Dermis microvascular lymphatic vessel endothelial cell (primary cell): ENCODE results near the gene CNTN1. TPM values are rescaled to one million over a fixed set of nuclear protein-coding genes. Genes with fewer than 3 reads are reported as not detected.

Experiments used
- DNase-seq, 2 donors: peaks; one replicate each; pipeline versions ENCODE4 v3.0.0 to v3.0.0-alpha.2; 2010; ENCODE audit warnings: low read depth in 2 of 2
- total RNA-seq: library from RNA; depleted of rRNA; stranded (reverse); fragments of >200 nt; gene quantifications from 2 replicates; pipeline ENCODE4 v1.2.1, GENCODE V29; 2014

Gene CNTN1
- total RNA-seq, 1 donor from 2014 or later = not detected

DNA sequence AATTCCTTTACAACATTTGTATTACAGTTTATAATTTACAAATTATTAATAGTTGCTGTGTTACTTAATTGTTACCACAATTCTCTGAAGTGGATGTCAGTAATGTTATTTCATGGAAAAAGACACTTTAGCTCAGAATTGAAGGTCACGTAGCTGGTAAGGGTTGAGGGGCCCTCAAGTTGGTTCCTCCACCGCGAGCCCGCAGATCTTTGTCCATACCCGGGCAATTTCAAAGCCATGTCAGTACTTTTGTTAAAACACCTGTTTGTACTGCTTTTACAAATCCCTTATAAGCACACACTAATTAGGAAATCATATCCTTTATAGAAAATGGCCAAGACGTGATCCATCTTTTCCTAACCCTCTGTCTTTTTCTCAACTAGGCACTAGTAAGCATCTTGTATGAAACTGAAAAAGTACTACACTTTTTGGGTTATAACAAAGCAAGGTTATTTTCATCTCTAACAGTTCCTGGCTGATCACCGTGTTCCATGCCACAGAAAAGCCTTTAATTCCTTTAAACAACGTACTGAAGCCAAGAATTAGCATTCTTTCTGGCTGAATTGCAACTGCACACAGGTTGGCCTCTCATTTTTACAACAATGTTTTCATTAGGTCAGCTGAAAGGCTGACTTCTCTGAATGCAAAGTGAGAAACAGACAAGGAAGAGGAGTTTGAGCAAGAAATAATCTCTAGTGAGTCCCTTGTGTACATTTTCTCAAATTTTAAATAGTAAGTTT, 76.1 kb downstream of the CNTN1 start:
- no peak for DNase-seq

DNA sequence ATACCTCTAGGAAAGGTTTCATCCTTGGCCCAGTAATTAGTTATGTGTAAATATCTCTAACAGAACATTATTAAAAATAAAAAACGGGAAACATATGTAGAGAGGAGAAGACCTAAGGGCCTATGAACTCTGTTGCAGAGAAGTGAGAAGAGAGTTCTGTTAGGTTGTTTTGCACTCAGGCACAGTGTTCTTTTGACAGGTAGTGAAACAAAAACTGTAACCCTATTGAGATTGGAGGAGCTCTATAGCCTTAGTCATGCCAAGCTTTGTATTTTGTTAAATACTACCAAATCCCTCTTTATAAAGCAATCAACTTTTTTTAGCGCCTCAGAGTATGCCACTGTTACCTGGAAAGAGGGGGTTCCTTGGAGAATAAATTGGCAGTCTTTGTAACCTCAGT, 77.6 kb downstream of the CNTN1 start:
- DNase-seq = no peak

DNA sequence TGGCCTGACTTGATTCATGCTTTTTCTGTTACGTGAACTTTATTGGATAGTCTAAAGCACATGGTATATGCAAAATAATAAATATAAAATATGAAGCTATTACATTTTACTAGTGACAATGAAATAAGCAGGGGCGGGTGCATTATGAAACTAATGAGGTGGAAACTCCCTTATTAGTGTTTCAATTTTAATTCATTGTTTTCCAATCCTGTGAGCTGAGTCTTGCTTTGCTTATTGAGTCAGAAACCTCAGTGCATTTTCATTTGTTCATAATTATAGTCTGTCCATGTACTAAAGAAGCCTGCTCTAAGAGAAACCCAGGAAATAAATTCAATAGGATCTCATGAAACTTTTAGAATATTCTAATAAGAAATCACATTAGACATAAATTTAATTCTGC, 78.5 kb downstream of the CNTN1 start:
- no peak for DNase-seq

DNA sequence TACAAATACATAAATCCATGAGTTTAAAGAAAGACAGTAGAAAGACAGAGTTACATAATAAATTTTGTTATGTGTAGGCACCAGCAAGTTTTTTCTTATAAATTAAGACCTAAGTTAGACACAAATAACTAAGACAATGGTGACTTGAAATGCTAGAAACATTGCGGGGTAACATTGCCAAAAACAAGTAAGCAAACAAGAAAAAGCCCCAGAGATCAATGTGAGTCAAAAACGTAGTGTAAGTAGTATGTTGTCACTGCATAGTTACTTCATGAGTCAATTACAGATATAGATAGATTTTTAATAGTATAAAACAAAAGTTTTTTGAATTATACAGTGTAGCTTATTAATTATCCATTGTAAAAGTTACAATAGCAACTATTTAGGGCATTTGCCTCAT, 83.4 kb downstream of the CNTN1 start:
- no peak for DNase-seq

DNA sequence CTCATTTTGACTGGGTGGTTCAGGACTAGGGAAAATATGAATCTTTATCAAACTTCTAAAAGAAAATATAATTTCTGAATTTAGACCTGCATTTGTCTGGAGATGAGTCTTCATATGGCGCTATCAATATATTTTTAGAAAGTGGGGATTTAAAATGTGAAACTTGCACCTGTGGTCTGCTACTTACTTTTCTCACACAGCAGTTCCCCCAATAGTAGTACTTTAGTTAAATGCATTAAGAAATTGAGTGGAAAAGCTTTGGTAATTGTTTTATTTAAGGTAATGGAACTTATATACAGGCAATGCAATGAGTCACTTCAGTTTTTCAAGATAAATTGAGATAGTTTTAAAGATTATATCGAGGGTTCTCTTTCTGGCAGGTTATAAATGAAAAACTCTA, 91.9 kb downstream of the CNTN1 start:
- no peak for DNase-seq

DNA sequence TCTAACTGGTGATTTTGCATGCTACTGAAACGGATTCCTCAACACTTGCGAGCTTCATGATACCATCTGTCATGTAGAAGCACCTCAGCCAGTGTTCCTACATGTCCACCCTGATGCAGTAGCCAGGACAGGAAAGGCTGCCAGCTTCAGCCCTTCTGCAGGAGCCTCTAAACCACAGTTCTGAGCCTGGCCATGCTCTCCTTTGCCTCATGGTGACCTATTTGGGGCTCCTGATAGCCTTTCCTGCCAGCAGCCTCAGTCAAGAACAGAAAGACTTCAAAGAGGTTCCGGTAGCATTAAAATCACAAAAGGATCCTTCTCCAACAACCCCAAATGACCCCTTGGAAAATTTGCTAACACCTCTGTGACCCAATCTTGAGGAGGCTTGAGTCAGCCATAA, 96.0 kb downstream of the CNTN1 start:
- no peak for DNase-seq

DNA sequence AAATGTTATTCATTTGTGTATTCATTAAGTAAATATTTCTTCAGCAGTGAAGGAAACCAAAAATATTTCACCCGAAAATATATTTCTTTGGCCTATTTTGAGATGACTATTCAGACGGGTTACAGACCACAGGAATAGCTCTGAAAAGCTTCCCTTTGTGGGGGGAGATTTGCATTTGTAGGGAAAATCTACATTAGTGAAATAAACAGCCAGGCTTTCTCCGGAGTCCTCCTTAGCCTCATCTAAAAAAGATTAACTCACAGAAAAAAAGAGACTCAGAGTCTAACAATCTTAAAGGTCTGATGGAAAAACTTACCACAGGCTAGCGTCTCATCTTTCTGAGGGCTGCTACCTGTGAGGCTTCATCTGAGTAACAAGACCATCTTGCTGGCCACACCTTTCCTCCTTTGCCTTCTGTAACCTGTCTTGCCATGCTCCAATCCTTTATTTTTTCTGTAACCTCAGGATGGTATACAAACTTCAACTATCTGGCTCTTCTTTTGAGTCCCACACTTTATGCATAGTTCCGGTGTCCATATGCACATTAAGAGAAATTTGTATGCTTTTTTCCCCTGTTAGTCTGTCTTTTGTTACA, 100.7 kb downstream of the CNTN1 start:
- DNase-seq = no peak

DNA sequence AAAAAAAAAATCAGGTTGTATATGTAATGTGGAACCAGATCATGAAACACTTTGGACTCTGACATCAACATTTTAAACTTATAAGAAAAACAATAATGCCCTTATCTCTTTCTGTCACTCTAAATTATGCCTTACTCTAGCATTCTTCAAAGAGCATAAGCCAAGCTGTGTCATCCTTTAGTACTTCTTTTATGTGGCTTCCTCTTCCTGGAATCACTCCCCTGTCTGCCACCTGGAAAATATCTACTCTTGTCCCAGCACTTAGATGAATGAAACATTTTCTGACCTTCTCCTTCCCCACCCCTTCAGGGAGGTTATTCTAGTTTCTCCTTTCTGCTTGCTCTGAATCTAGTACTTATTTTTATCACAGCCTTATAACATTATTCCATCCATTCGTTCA, 101.2 kb downstream of the CNTN1 start:
- no peak for DNase-seq

DNA sequence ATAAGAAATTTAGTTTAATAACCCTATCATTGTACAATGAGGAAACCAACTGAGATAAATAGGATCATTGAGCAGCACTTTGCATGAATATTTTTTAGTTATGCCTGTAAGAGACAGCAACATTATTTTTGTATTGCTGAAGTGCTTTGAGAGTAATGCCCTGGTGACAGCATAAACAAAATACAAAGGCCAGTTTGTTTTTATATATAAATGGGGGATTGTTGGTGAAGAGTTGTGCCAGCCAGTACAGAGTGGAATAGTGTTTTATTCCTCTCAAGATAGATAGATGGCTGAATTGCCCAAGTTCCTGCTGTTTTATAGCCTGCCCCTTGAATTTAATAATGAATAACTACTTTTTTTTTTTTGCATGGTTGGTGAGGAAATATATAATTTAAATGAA, 101.8 kb downstream of the CNTN1 start:
- no peak for DNase-seq

DNA sequence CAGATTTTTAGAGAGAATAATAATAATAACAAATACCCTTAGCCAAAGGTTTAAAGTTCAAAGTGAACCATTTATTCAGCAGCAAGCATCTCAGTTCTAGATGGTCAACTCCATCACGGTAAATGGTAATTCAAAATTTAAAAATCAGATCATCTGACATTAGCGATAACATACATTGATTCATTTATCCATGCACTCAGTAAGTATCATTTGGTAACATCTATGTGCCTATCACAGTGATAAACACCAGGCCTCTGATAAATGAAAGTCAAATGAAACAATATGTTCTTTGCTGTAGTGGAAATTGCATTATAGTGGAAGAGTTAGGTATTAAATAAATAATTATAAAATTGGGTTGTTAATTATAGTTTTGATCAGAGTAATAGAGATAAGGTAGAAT, 108.8 kb downstream of the CNTN1 start:
- DNase-seq = no peak

DNA sequence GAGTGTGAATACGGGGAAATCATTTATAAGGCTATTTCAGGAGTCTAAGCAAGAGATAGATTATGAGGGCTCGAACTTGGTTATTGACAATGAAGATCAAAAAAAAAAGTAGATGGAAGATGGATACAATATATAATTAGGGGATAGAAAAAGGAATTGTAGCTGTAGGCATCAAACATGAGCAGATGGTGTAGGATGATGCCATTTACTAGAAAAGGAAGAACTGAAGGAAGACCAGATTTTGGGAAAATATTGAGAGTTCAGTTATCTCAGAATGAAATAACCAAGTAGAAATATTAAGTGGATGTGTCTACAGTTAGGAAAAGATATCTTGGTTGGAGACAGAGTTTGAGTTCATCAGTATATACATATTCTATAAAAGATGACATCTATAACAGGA, 109.6 kb downstream of the CNTN1 start:
- DNase-seq = no peak

DNA sequence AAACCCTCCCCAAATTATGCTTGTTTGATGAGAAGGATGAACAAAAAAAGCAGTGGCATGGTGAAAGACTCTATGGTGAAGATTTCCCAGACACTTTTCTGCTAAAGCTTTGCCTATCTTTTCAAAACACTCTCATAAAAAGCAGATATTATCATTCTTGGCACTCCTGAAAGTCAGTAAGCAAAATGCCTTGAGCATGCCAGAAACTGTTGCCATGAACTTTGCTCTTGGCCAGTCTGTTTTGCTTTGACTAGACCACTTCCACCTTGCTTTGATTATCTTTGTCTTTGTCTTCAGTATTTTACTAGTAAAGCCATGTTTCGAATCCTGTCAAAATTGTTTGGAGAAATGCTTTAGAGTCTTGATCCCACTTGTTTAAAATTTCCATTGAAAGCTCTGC, 110.4 kb downstream of the CNTN1 start:
- DNase-seq = no peak

DNA sequence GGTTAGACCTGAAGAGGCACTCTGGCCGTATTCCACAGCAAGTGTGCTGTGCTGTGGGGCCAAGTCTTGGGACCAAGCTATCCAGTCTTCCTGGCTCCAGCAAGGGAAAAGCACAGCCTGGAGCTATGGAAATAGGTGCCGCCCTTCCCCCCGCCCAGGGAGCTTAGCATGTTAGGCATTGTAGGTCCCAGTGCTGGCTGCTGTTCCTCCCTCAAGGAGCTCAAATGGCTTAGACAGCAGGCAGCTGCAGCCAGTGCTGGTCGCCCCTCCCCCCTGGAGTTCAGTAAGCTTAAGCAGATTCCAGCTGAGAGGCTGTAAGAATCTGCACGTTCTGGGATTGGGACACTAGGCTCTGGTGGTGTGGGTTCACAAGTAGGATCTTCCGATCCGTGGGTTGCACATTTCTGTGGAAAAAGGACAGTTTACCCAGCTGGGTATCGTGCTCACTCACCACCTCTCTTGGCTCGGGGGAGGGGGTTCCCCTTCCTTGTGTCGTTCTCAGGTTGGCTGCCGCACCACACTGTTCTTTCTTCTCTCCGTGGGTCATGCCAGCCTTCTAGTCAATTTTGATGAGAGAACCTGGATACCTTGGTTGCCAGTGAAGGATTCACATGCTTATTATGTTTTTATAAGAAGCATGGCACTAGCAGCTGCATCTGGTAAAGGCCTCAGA, 127.3 kb downstream of the CNTN1 start:
- no peak for DNase-seq

DNA sequence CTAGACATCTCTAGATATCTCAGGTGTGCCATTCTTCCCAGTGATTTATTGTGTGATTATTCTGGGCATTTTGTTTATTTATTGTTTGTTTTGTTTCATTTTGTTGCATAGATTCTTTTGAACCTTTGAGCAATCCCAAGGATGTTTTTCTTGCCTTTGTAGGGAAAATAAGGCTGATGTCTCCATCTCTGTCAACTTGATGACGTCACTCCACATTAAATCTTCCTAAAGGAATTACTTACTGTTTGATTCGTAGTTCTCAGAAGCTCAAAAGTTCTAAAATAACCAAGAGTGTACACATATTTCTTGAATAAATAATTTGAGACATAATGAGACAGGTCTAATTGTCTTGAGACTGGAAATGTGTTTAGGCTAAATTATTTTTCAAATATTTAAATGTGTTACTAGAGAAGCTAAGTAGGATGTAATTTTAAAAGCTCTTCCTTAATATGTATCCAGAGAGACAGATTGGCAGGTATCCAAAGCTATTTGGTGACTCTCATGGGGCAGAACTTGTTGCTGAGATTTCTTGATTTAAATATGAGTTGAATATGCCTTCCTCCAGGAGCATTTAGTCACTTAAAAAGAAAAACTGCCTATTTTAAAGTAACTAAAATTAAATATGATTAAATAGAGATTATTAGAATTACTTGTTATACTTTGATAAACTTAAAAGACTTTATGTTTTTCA, 128.7 kb downstream of the CNTN1 start:
- DNase-seq = no peak

DNA sequence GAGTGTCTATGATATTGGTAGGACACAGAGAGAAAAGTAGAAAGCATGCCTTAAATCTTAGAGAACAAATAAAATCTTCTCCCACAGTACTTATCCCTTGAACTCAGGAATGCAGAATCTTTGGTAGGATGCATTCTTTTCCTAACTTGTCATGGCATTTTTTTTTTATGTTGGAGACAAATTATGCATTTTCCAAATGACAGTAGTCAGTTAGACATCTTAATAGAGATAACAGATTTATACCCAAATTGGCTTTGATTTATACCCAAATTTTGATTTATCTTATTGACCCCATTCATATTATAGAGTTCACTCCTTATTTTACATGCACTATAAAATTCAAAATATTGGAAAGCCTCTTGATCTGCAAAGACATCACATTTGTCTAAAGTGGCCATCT, 132.9 kb downstream of the CNTN1 start:
- no peak for DNase-seq

DNA sequence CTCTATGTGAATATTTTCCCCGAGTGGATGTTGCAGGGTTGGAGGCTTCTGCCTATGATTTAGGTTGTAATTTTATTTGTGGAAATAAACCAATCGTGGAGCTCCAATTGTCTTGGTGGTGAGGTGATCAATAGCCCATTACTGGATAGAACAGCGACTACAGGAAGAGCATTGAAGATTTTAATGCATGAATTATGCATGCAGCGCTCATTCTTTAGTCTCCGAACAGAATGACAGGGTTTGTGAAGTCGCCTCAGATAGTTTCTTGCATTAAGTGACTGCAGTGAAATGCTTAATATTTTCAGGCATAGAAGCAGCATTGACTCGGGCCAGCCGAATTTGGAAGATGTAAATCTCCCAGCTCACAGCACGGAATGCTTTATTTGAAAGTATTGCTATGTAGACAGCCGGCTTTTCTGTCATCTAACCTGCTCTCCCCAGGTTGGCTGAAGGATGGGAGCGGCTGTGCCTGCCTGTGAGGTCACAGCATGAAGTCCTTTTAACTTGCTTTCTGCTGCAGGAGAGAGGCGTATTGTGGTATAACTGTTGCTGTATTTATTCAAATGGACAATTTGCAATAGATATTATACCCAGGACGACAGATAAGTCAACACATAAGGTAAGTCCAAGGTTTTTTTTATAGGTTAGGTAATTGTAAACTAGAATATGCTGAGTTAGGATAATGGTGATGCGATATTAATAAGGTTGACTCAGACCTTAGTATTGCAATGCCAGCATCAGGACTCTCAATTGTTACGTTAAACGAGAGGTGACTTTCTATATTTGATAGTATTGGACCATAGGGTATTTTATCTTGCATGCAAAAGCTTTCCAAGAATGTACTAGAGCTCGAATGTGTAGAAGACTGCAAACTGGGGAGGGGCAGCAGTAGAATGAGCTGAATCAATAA, 135.7 kb downstream of the CNTN1 start:
- DNase-seq = no peak

DNA sequence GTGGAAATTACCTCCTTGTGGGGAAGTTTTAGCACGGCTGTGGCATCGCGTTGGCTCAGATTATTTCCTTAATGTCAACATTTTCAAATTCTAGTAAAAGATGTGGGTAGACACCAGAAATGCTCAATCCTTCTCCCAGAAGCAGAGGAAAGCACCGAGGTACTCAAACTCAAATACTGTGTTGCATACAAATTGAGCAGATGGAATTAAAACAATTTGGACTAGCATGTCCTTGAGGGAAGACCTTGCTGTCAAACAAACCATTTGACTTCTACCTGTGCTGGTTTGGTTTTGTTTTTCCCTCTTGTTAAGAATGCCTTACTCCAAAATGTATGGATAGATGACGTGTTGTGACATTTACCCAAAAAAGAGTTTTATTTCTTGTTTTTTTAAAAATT, 136.4 kb downstream of the CNTN1 start:
- DNase-seq = no peak

DNA sequence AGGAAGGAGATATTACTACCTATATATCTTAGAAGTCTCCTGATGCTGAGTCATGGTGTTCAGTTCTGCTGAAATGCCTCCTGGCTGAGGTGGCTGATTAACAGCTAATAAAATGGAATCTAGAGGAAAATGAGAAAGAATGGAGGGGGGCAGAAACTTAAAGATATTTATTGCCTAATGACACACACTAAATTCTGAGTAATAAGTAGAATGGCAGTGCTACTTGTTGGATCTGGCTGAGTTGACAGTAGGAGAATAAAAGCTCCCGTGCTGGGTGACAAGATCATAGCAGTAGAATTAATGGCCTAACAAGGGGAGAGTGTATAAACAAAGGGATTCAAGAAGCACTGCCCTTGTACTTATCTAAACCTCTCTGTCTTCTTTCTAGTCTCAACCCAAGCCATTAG, 137.5 kb downstream of the CNTN1 start:
- no peak for DNase-seq

DNA sequence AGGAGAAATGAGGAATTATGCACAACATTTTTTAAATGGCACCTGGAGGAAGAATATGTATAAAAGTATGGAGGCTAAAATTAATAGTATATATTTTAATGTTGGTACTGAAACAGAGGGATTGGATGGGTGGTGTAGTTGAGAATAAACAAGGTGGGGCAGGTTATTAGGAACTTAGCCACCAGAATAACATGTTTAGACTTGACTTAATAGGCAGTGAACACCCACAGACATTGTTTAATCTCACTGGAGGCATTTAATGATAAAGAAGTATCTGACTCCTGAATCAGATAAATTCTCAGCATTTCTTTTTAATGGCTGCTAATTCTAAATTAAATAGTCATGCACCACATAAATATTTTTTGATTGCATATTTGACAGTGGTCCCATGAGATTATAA, 139.7 kb downstream of the CNTN1 start:
- DNase-seq = no peak

DNA sequence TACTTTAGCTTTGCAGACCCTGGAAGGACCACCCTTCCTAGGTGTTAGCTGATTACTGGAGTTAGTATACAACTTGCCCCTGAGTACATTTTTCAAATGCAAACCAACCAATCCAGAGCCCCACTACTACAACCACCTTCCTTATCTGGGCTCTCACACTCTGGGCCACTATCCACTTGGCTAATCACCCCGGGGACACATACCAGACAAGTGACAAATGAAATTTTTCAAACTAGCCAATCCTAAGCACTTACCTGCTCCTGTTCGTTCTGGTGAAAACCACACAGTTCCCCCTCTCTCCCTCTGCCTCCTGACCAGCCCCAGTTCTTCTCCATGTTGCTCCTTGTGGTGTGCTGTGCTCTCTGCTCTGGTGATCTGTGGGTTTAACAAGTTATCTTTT, 140.4 kb downstream of the CNTN1 start:
- DNase-seq = no peak

DNA sequence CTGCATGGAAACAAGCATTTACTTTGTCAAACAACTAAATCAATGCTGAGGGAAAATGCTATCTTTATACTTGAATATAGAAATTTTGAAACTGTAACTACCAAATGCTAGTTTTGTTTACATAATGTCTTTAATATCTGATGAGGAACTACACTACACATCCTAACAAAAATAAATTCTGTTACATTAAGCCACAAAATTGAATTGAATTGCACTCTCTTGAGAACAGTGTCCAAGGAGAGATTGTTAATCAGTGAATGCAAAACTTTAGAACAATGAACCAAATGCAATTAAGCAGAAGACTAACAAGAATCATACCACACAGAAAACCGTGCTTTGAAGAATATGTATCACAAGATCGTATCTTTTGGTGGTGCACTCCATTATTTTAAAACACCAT, 141.6 kb downstream of the CNTN1 start:
- DNase-seq = no peak
